H1 (cell line): Measurements from ENCODE around the gene LPCAT3. TPM values are rescaled to one million over a fixed set of nuclear protein-coding genes. Genes with fewer than 3 reads are reported as not detected.

Experiments used
- CTCF ChIA-PET: fragments of 300-600 bp; sonication (Branson Sonifier 250); formaldehyde crosslinking; loops from one replicate; lab custom pipeline; 2021; ENCODE audit not compliant: partially characterized antibody; lab: Charles Lee
- POLR2A ChIA-PET: fragments of 300-600 bp; sonication (Branson Sonifier 250); formaldehyde crosslinking; loops from one replicate; lab custom pipeline; 2021; ENCODE audit warnings: inconsistent platforms; ENCODE audit not compliant: partially characterized antibody; lab: Charles Lee
- DNase-seq, 2 experiments: peaks; one replicate each; pipeline versions ENCODE4 v3.0.0 to v3.0.0-alpha.2; 2010 to 2022; ENCODE audit warnings: low spot score in 2 of 2, low read depth in 1 of 2, mixed read lengths in 1 of 2
- FAIRE-seq: peaks from 2 replicates; lab custom pipeline; 2011; peaks lifted over from hg19 to GRCh38; lab: Jason Lieb, UNC
- H2AFZ ChIP-seq: 2 replicates; pipeline ENCODE4 v1.8.1; 2012; ENCODE audit warnings: low read length, inconsistent platforms
- H2AK5ac ChIP-seq: 2 replicates; pipeline ENCODE4 v1.6.1; 2013; ENCODE audit warnings: low read depth, low read length
- H2BK120ac ChIP-seq: replicated peaks from 2 replicates; pipeline ENCODE3; 2013; ENCODE audit warnings: low read depth, low read length, inconsistent platforms
- H2BK12ac ChIP-seq: 2 replicates; pipeline ENCODE4 v1.6.1; 2013; ENCODE audit warnings: low read depth, low read length
- H2BK15ac ChIP-seq: 2 replicates; pipeline ENCODE4 v1.6.1; 2013; ENCODE audit warnings: low read length
- H2BK20ac ChIP-seq: 2 replicates; pipeline ENCODE4 v1.6.1; 2013; ENCODE audit warnings: low read length
- H2BK5ac ChIP-seq: 2 replicates; pipeline ENCODE4 v1.6.1; 2013; ENCODE audit warnings: low read depth, low read length
- H3K14ac ChIP-seq: 2 replicates; pipeline ENCODE4 v1.6.1; 2013; ENCODE audit warnings: inconsistent platforms; ENCODE audit not compliant: insufficient read length
- H3K18ac ChIP-seq: 2 replicates; pipeline ENCODE4 v1.6.1; 2013; ENCODE audit warnings: low read length; ENCODE audit errors: extremely low read depth
- H3K23ac ChIP-seq: 2 replicates; pipeline ENCODE4 v1.6.1; 2013; ENCODE audit warnings: inconsistent platforms; ENCODE audit not compliant: insufficient read length
- H3K23me2 ChIP-seq: 2 replicates; pipeline ENCODE4 v1.6.1; 2013; ENCODE audit warnings: low read depth, low read length
- H3K27ac ChIP-seq: 2 replicates; pipeline ENCODE4 v1.6.1; 2011; ENCODE audit warnings: low read depth, low read length, inconsistent platforms
- H3K27me3 ChIP-seq, 4 experiments: replicated peaks in 1 of 4; 1 replicate in 1 of 4; 2 replicates in 3 of 4; pipeline versions ENCODE4 v1.6.1 to v1.8.1; 2011 to 2013; ENCODE audit warnings: low read length in 3 of 4, mild to moderate bottlenecking in 3 of 4, inconsistent platforms in 2 of 4, mixed read lengths in 2 of 4, moderate library complexity in 1 of 4; ENCODE audit not compliant: control insufficient read depth in 3 of 4, insufficient read depth in 3 of 4; ENCODE audit errors: extremely low read depth in 1 of 4
- H3K36me3 ChIP-seq, 4 experiments: 2 replicates each; pipeline versions ENCODE4 v1.6.1 to v1.8.1; 2011 to 2013; ENCODE audit warnings: mild to moderate bottlenecking in 4 of 4, low read length in 3 of 4, moderate library complexity in 2 of 4, control low read depth in 1 of 4, inconsistent platforms in 1 of 4; ENCODE audit not compliant: insufficient read depth in 4 of 4, control insufficient read depth in 2 of 4
- H3K4ac ChIP-seq: replicated peaks from 2 replicates; pipeline ENCODE3; 2013; ENCODE audit warnings: low read length, low read depth, mixed read lengths, inconsistent platforms; ENCODE audit not compliant: insufficient read length
- H3K4me1 ChIP-seq, 4 experiments: replicated peaks in 1 of 4; 1 replicate in 1 of 4; 2 replicates in 3 of 4; pipeline versions ENCODE4 v1.6.1 to v1.8.1; 2011 to 2013; ENCODE audit warnings: low read length in 3 of 4, inconsistent platforms in 2 of 4, mixed read lengths in 1 of 4; ENCODE audit not compliant: insufficient read depth in 4 of 4, control insufficient read depth in 3 of 4
- H3K4me2 ChIP-seq, 2 experiments: 2 replicates each; pipeline versions ENCODE4 v1.6.1 to v1.8.1; 2011 to 2013; ENCODE audit warnings: low read depth in 2 of 2, low read length in 2 of 2, control low read depth in 1 of 2, inconsistent platforms in 1 of 2, mild to moderate bottlenecking in 1 of 2; ENCODE audit not compliant: insufficient read depth in 1 of 2
- H3K4me3 ChIP-seq, 4 experiments: fragments of 200-600, 300-600 bp in 1 of 4; sonication (generic), shearing (Covaris generic), sonication (Bioruptor Twin) in 1 of 4; 2 replicates each; pipeline versions ENCODE4 v1.5.1 to v1.8.1; 2011 to 2016; ENCODE audit warnings: low read length in 4 of 4, low read depth in 3 of 4, control low read depth in 2 of 4, inconsistent platforms in 2 of 4, mild to moderate bottlenecking in 2 of 4, mixed read lengths in 1 of 4, moderate library complexity in 1 of 4; ENCODE audit not compliant: insufficient read depth in 2 of 4; ENCODE audit errors: extremely low read depth in 1 of 4
- H3K56ac ChIP-seq: replicated peaks from 2 replicates; pipeline ENCODE3; 2013; ENCODE audit warnings: low read depth, mild to moderate bottlenecking, mixed read lengths, low read length, inconsistent platforms; ENCODE audit not compliant: insufficient read length
- H3K79me1 ChIP-seq: 2 replicates; pipeline ENCODE4 v1.6.1; 2013; ENCODE audit warnings: low read depth, low read length, control low read depth
- H3K79me2 ChIP-seq, 2 experiments: 2 replicates each; pipeline versions ENCODE4 v1.6.1 to v1.8.1; 2012 to 2013; ENCODE audit warnings: low read length in 2 of 2, mild to moderate bottlenecking in 2 of 2, inconsistent platforms in 1 of 2; ENCODE audit not compliant: insufficient read depth in 2 of 2, control insufficient read depth in 1 of 2
- H3K9ac ChIP-seq, 4 experiments: replicated peaks in 1 of 4; 1 replicate in 1 of 4; 2 replicates in 3 of 4; pipeline versions ENCODE4 v1.6.1 to v1.8.1; 2011 to 2013; ENCODE audit warnings: low read depth in 3 of 4, low read length in 3 of 4, control low read depth in 2 of 4, mild to moderate bottlenecking in 2 of 4, moderate library complexity in 2 of 4, inconsistent platforms in 1 of 4; ENCODE audit errors: extremely low read depth in 1 of 4
- H3K9me3 ChIP-seq, 2 experiments: 2 replicates each; pipeline versions ENCODE4 v1.6.1 to v1.8.1; 2012 to 2013; ENCODE audit warnings: mild to moderate bottlenecking in 2 of 2, moderate library complexity in 2 of 2, control low read depth in 1 of 2, inconsistent platforms in 1 of 2, low read depth in 1 of 2, low read length in 1 of 2, mixed read lengths in 1 of 2; ENCODE audit not compliant: insufficient read depth in 2 of 2
- H4K20me1 ChIP-seq, 2 experiments: replicated peaks in 1 of 2; 2 replicates each; pipeline versions ENCODE3 to v1.8.1; 2011 to 2013; ENCODE audit warnings: inconsistent platforms in 2 of 2, low read length in 2 of 2, mild to moderate bottlenecking in 1 of 2; ENCODE audit not compliant: insufficient read depth in 2 of 2, control insufficient read depth in 1 of 2
- H4K5ac ChIP-seq: 2 replicates; pipeline ENCODE4 v1.6.1; 2013; ENCODE audit warnings: low read length, low read depth, mixed read lengths, inconsistent platforms; ENCODE audit not compliant: insufficient read length
- H4K8ac ChIP-seq: 2 replicates; pipeline ENCODE4 v1.8.0; 2013; ENCODE audit warnings: mild to moderate bottlenecking, moderate library complexity, low read length, inconsistent platforms; ENCODE audit not compliant: insufficient read depth; ENCODE audit errors: extremely low read depth
- H4K91ac ChIP-seq: replicated peaks from 2 replicates; pipeline ENCODE3; 2013; ENCODE audit warnings: low read length, mixed read lengths, inconsistent platforms; ENCODE audit not compliant: insufficient read length
- ATF3 ChIP-seq: IDR thresholded peaks from 2 replicates; pipeline ENCODE4 v1.6.1; 2011; ENCODE audit warnings: low read depth, mild to moderate bottlenecking, low read length; ENCODE audit not compliant: insufficient read depth
- CBX8 ChIP-seq: fragments of 300-800, 300-1000 bp; sonication (generic); IDR thresholded peaks from 2 replicates; pipeline ENCODE4 v1.7.1; 2016; ENCODE audit warnings: low read depth, low read length, borderline replicate concordance
- CEBPB ChIP-seq: IDR thresholded peaks from 2 replicates; pipeline ENCODE4 v1.6.1; 2012; ENCODE audit warnings: low read depth, low read length
- FOSL1 ChIP-seq: IDR thresholded peaks from 2 replicates; pipeline ENCODE4 v1.6.1; 2011; ENCODE audit warnings: mild to moderate bottlenecking, low read depth, low read length, moderate library complexity; ENCODE audit not compliant: insufficient read depth
- GTF2F1 ChIP-seq: IDR thresholded peaks from 2 replicates; pipeline ENCODE4 v1.6.1; 2012; ENCODE audit warnings: low read depth, low read length, improper control_type of control experiment, borderline replicate concordance
- JUND ChIP-seq: IDR thresholded peaks from 2 replicates; pipeline ENCODE4 v1.6.1; 2011; ENCODE audit warnings: mild to moderate bottlenecking, improper control_type of control experiment, low read length
- POU5F1 ChIP-seq: IDR thresholded peaks from 2 replicates; pipeline ENCODE4 v1.6.1; 2011; ENCODE audit warnings: low read depth, mild to moderate bottlenecking, low read length, moderate library complexity
- RBBP5 ChIP-seq: IDR thresholded peaks from 2 replicates; pipeline ENCODE4 v1.7.1; 2012; ENCODE audit warnings: low read depth, mild to moderate bottlenecking, inconsistent platforms, low read length, moderate library complexity, borderline replicate concordance
- RFX5 ChIP-seq: IDR thresholded peaks from 2 replicates; pipeline ENCODE4 v1.6.1; 2011; ENCODE audit warnings: low read depth, low read length, improper control_type of control experiment, borderline replicate concordance
- SIRT6 ChIP-seq: IDR thresholded peaks from one replicate; pipeline ENCODE4 v1.7.1; 2012; ENCODE audit warnings: low read length, inconsistent platforms
- TEAD4 ChIP-seq: IDR thresholded peaks from 2 replicates; pipeline ENCODE4 v1.6.1; 2012; ENCODE audit warnings: low read depth, low read length, inconsistent platforms, mixed read lengths
- YY1 ChIP-seq: IDR thresholded peaks from 2 replicates; pipeline ENCODE4 v1.6.1; 2011; ENCODE audit warnings: low read depth, mild to moderate bottlenecking, low read length
- WGBS, 2 experiments: shearing (Covaris generic) in 1 of 2; methylation state at CpG; one replicate each; pipeline versions ENCODE4 v1.1.6 to v1.1.7; 2013 to 2015; ENCODE audit warnings: low lambda C conversion rate in 2 of 2, mixed read lengths in 2 of 2, inconsistent platforms in 1 of 2, low coverage in 1 of 2, missing lambda C conversion rate in 1 of 2; ENCODE audit not compliant: insufficient replicate concordance in 2 of 2, insufficient coverage in 1 of 2, insufficient read length in 1 of 2; ENCODE audit errors: extremely low coverage in 1 of 2, missing lambda C conversion rate in 1 of 2; 5-methylcytosine and 5-hydroxymethylcytosine counted together
- polyA plus RNA-seq, 7 experiments: library from polyadenylated mRNA; depleted of rRNA in 3 of 7; stranded (reverse) in 5 of 7; unstranded in 2 of 7; fragments of >200 nt in 5 of 7; fragments of 200-250 nt in 2 of 7; gene quantifications; 1 replicate in 5 of 7; 2 replicates in 1 of 7; 4 replicates in 1 of 7; pipeline versions ENCODE4 v1.2.1 to v1.2.3, GENCODE V29; 2011 to 2013; ENCODE audit warnings: missing spikeins in 2 of 7, mixed read lengths in 2 of 7
- total RNA-seq: library from RNA; stranded (reverse); fragmentation: NEBNext Ultra II Directional; extraction: Animal tissue kit (Norgen Biotek cat#: 25700); gene quantifications from 2 replicates; pipeline ENCODE4 v1.2.1, GENCODE V29; 2021

Gene LPCAT3
- total and polyA plus RNA-seq, 2 of the 8 experiments (the other 6 are each of a cell fraction or from before 2014, with no cell fraction given) = 55.8 to 70.4 TPM

- no peak overlapping the region for H3K4me3 ChIP-seq
- no peak overlapping the region for H2BK20ac ChIP-seq
- no peak overlapping the region for H4K8ac ChIP-seq
- H3K4me1 ChIP-seq = peaks cover 12 to 46% (median 30%) of the 10 kb centered on the region in 4 experiments
- no peak overlapping the region for H3K27ac ChIP-seq
- no peak overlapping the region for H3K14ac ChIP-seq
- 89% methylated on average over 4 of the region's 4 CpGs; no CpG with 5 or more reads in 1 of the 2 experiments for WGBS, 2 experiments
- H3K56ac ChIP-seq = no peak overlapping the region
- no peak overlapping the region for H2AFZ ChIP-seq
- peaks cover 11 to 38% of the 10 kb centered on the region in 2 experiments; a peak in 3 of 4 replicates for H3K79me2 ChIP-seq
- no peak overlapping the region for H2BK120ac ChIP-seq
- H4K20me1 ChIP-seq = peaks cover 2 to 4% of the 10 kb centered on the region in 2 experiments
- H3K18ac ChIP-seq = no peak overlapping the region
- DNase-seq = no peak
- H3K23ac ChIP-seq = no peak overlapping the region
- H3K4me2 ChIP-seq = 0 out of 4 replicates have a peak overlapping the region, but pooled peaks of 1 of the 2 experiments have one; percentile 1
- H3K9me3 ChIP-seq = no peaks in the 10 kb centered on the region
- peaks cover 28 to 45% (median 32%) of the 10 kb centered on the region in 4 experiments for H3K36me3 ChIP-seq
- peaks cover 2% of the 10 kb centered on the region; the same call in 1 of the 2 replicates for H3K79me1 ChIP-seq
- POLR2A ChIA-PET = interaction anchor here (1.1 to 44.0 kb wide), 9 partner anchors 3 to 147 kb away, joined by 3 to 1596 read pairs (median 10); partner anchors contain the start of genes ATN1, C12orf57, C1R and C1RL
- H3K4ac ChIP-seq = no peak overlapping the region
- H2AK5ac ChIP-seq = no peak overlapping the region
- no peaks in the 10 kb centered on the region for H3K27me3 ChIP-seq
- CTCF ChIA-PET = interaction anchor here (1.0 to 12.2 kb wide), 13 partner anchors 13 to 158 kb away, joined by 3 to 277 read pairs (median 6); partner anchors contain the start of genes C12orf57 and RNU7-1
- H2BK12ac ChIP-seq = no peak overlapping the region
- H3K9ac ChIP-seq = no peak overlapping the region
- no peak for FAIRE-seq
- no peak overlapping the region for H4K91ac ChIP-seq
- no peak overlapping the region for H2BK15ac ChIP-seq
- H2BK5ac ChIP-seq = peak overlapping the region; percentile 94; the same call in 1 of the 2 replicates
- H4K5ac ChIP-seq = no peak overlapping the region
- peaks cover 18% of the 10 kb centered on the region for H3K23me2 ChIP-seq
- no peak for TF ChIP-seq RBBP5
- TF ChIP-seq CBX8 = no peak
- no peak for TF ChIP-seq SIRT6
- TF ChIP-seq POU5F1 = no peak
- no peak for TF ChIP-seq ATF3
- TF ChIP-seq CEBPB = no peak
- TF ChIP-seq JUND = no peak
- no peak for TF ChIP-seq TEAD4
- TF ChIP-seq GTF2F1 = no peak
- no peak for TF ChIP-seq YY1
- no peak for TF ChIP-seq FOSL1
- no peak for TF ChIP-seq RFX5
Measured at GRCh38 chr12:6965714-6966113, 52.6 kb downstream of the LPCAT3 start.
